Neural cell (in vitro differentiated cells): Measurements from ENCODE around the gene AURKA.

Experiments used
- EP300 ChIP-seq: fragments of 450-650 bp; conservative IDR thresholded peaks from 2 replicates; pipeline ENCODE4 v1.6.1; 2014; ENCODE audit warnings: antibody characterized with exemption, mild to moderate bottlenecking, moderate library complexity; ENCODE audit not compliant: poor library complexity, severe bottlenecking
- EZH2 ChIP-seq: fragments of 200-600, 300-800 bp; shearing (Covaris generic), sonication (generic); IDR thresholded peaks from 2 replicates; pipeline ENCODE4 v1.6.1; 2014; ENCODE audit warnings: antibody characterized with exemption, low read length, borderline replicate concordance, mild to moderate bottlenecking; ENCODE audit not compliant: insufficient read depth, poor library complexity, severe bottlenecking
- POLR2AphosphoS5 ChIP-seq: IDR thresholded peaks from 2 replicates; pipeline ENCODE4 v1.6.1; 2012
- TF ChIP-seq, protein P1 (sequence below): fragments of 450-650 bp; IDR thresholded peaks from 2 replicates; pipeline ENCODE4 v1.5.1; 2014; ENCODE audit warnings: antibody characterized with exemption, mild to moderate bottlenecking, moderate library complexity; ENCODE audit not compliant: poor library complexity, severe bottlenecking
- TF ChIP-seq, protein P2 (sequence below): IDR thresholded peaks from 2 replicates; pipeline ENCODE4 v1.6.1; 2012; ENCODE audit warnings: borderline replicate concordance

DNA sequence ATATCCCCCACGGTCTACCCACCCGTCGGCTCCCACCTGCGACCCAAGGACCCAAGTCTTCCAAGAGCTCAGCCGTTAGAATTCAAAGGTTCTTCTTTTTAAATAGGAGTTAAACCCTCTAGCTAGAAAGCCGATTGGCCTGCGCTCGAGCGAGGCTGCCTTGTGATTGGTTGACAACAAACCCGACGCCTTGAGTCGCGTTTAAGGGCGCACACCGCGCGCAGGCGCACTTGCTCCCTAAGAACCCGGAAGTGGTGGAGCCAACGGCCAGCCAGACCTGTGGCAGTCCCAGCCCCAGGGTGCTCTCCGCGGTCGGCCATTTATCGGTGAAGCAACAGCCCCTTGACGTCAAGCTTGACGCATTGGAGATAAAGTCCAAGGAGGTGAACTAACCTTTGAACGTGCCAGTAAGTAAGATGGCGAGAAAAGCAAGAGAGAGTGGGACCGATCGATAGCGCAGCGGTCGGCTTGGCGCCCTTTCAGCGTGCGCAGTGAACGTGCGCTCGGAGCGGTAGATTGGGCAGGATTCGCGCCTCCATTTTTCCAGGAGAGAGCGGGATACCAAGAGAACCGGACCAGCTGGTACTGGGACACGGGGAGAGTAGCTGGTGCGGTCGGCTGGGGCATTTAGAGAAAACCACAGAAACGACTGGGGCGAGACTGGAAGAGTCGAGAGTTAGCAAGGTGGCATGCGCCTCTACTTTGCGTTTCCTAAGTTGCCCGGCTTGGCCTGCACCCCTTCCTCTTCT, at the start of gene AURKA, which contains the start of gene CSTF1:
- TF ChIP-seq, protein P1, sequence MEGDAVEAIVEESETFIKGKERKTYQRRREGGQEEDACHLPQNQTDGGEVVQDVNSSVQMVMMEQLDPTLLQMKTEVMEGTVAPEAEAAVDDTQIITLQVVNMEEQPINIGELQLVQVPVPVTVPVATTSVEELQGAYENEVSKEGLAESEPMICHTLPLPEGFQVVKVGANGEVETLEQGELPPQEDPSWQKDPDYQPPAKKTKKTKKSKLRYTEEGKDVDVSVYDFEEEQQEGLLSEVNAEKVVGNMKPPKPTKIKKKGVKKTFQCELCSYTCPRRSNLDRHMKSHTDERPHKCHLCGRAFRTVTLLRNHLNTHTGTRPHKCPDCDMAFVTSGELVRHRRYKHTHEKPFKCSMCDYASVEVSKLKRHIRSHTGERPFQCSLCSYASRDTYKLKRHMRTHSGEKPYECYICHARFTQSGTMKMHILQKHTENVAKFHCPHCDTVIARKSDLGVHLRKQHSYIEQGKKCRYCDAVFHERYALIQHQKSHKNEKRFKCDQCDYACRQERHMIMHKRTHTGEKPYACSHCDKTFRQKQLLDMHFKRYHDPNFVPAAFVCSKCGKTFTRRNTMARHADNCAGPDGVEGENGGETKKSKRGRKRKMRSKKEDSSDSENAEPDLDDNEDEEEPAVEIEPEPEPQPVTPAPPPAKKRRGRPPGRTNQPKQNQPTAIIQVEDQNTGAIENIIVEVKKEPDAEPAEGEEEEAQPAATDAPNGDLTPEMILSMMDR: no peak
- TF ChIP-seq POLR2AphosphoS5: peak; percentile 79
- no peak for TF ChIP-seq EZH2
- TF ChIP-seq, protein P2, sequence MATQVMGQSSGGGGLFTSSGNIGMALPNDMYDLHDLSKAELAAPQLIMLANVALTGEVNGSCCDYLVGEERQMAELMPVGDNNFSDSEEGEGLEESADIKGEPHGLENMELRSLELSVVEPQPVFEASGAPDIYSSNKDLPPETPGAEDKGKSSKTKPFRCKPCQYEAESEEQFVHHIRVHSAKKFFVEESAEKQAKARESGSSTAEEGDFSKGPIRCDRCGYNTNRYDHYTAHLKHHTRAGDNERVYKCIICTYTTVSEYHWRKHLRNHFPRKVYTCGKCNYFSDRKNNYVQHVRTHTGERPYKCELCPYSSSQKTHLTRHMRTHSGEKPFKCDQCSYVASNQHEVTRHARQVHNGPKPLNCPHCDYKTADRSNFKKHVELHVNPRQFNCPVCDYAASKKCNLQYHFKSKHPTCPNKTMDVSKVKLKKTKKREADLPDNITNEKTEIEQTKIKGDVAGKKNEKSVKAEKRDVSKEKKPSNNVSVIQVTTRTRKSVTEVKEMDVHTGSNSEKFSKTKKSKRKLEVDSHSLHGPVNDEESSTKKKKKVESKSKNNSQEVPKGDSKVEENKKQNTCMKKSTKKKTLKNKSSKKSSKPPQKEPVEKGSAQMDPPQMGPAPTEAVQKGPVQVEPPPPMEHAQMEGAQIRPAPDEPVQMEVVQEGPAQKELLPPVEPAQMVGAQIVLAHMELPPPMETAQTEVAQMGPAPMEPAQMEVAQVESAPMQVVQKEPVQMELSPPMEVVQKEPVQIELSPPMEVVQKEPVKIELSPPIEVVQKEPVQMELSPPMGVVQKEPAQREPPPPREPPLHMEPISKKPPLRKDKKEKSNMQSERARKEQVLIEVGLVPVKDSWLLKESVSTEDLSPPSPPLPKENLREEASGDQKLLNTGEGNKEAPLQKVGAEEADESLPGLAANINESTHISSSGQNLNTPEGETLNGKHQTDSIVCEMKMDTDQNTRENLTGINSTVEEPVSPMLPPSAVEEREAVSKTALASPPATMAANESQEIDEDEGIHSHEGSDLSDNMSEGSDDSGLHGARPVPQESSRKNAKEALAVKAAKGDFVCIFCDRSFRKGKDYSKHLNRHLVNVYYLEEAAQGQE: no peak
- TF ChIP-seq EP300: peak; percentile 79
